ENCODE data around the gene SUSD3. TPM values are rescaled to one million over a fixed set of nuclear protein-coding genes. Genes with fewer than 3 reads are reported as not detected.
A peak's percentile ranks its signal among the peaks of the same experiment; 100 is the strongest.
"Not testable (repeated sequence)": the region's sequence is repeated elsewhere in the genome, so short reads cannot be mapped to it uniquely, and the experiment has no call there.

Gene SUSD3
- total RNA-seq, 2 donors from 2014 or later: 53.1 to 56.8 TPM

GRCh38 chr9:93096811-93097382, 38.4 kb downstream of the SUSD3 start:
- peak overlapping the region; percentile 38 for H3K27ac Mint-ChIP-seq
- peaks cover 65% of the 10 kb centered on the region for H3K4me1 Mint-ChIP-seq (ENCODE audit: low read depth)

DNA sequence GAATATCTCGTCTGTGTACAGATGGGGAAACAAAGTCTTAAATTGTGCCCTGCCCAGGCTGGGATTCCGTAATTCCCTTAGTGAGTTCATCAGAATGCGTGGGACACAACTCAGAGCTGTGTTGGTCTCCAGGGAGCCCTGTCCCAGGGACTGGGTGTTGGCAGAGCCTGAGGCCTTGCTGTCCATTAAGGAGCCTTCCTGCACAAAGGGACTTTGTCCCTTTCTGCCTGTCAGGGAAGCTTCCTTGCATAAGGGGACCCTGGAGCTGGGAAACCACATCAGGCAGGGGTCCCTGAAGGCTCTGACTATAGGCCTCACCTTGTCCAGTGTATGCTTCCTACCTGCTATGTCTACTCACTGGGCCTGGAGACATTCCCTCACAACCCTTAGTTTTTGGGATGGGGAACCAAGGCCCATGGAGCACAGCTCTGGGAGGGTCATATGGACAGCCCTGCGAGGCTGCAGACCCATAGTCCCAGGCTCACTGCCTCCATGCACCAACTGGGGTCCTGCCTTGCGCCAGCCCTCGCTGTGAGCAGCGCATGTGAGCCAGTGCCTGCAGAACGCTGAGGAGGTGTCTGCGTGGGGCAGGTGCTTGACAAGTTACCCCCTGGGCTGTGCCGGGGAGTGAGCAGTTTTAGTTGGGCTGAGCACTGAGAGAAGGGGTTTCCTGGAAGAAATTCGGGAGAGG, 39.2 kb downstream of the SUSD3 start:
- ATAC-seq (replicated peaks in 1 of 2) (no peak), DNase-seq (no peak)
- peaks cover 63% of the 10 kb centered on the region for H3K4me1 Mint-ChIP-seq (ENCODE audit: low read depth)

More at GRCh38 chr9:93096811-93097382, 38.4 kb downstream of the SUSD3 start:
- H3K9me3 Mint-ChIP-seq: no peaks in the 10 kb centered on the region
- ATAC-seq (replicated peaks in 1 of 2): no peak
- no peaks in the 10 kb centered on the region for H3K27me3 Mint-ChIP-seq (ENCODE audit: low read depth)
- peak overlapping the region; percentile 92 to 97 for H3K4me3 Mint-ChIP-seq
- DNase-seq: no peak
- H3K36me3 Mint-ChIP-seq (ENCODE audit: insufficient read depth in 2 of 2): peaks cover 5 to 8% of the 10 kb centered on the region in 2 donors

GRCh38 chr9:93098236-93098946, 39.9 kb downstream of the SUSD3 start:
- DNase-seq (peak; percentile 82 to 84), ATAC-seq (replicated peaks in 1 of 2) (peak; percentile 20 to 42)
- Mint-ChIP-seq H3K4me3 (peak overlapping the region; percentile 92 to 97), H3K27ac (peak overlapping the region; percentile 64), H3K9me3 (peaks cover 2 to 3% of the 10 kb centered on the region in 2 donors), H3K36me3 (ENCODE audit: insufficient read depth in 2 of 2) (peaks cover 5 to 14% of the 10 kb centered on the region in 2 donors), H3K4me1 (ENCODE audit: low read depth) (peaks cover 63% of the 10 kb centered on the region), H3K27me3 (ENCODE audit: low read depth) (no peaks in the 10 kb centered on the region)

More for the DNA sequence above, 39.2 kb downstream of the SUSD3 start:
- H3K36me3 Mint-ChIP-seq (ENCODE audit: insufficient read depth in 2 of 2): peaks cover 3 to 12% of the 10 kb centered on the region in 2 donors
- peak overlapping the region; percentile 64 for H3K27ac Mint-ChIP-seq
- peaks cover 1 to 2% of the 10 kb centered on the region in 2 donors for H3K9me3 Mint-ChIP-seq
- peak overlapping the region; percentile 92 to 97 for H3K4me3 Mint-ChIP-seq
- no peaks in the 10 kb centered on the region for H3K27me3 Mint-ChIP-seq (ENCODE audit: low read depth)

GRCh38 chr9:93099551-93100275, 41.2 kb downstream of the SUSD3 start:
- H3K36me3 Mint-ChIP-seq (ENCODE audit: insufficient read depth in 2 of 2): peaks cover 12 to 26% of the 10 kb centered on the region in 2 donors
- DNase-seq (no peak), ATAC-seq (replicated peaks in 1 of 2) (no peak)
- peak overlapping the region; percentile 21 to 97 for H3K4me3 Mint-ChIP-seq
- H3K27ac Mint-ChIP-seq: no peak overlapping the region
- H3K27me3 Mint-ChIP-seq (ENCODE audit: low read depth): no peaks in the 10 kb centered on the region
- peaks cover 9 to 10% of the 10 kb centered on the region in 2 donors for H3K9me3 Mint-ChIP-seq
- H3K4me1 Mint-ChIP-seq (ENCODE audit: low read depth): peaks cover 60% of the 10 kb centered on the region

GRCh38 chr9:93100276-93100636, 41.8 kb downstream of the SUSD3 start:
- Mint-ChIP-seq H3K9me3 (peaks cover 11% of the 10 kb centered on the region in 2 donors), H3K27me3 (ENCODE audit: low read depth) (no peaks in the 10 kb centered on the region), H3K4me3 (peak overlapping the region in 1 of 2 donors; percentile 9), H3K27ac (no peak overlapping the region), H3K4me1 (ENCODE audit: low read depth) (peaks cover 61% of the 10 kb centered on the region), H3K36me3 (ENCODE audit: insufficient read depth in 2 of 2) (peaks cover 16 to 29% of the 10 kb centered on the region in 2 donors)
- no peak for ATAC-seq (replicated peaks in 1 of 2)
- no peak for DNase-seq

DNA sequence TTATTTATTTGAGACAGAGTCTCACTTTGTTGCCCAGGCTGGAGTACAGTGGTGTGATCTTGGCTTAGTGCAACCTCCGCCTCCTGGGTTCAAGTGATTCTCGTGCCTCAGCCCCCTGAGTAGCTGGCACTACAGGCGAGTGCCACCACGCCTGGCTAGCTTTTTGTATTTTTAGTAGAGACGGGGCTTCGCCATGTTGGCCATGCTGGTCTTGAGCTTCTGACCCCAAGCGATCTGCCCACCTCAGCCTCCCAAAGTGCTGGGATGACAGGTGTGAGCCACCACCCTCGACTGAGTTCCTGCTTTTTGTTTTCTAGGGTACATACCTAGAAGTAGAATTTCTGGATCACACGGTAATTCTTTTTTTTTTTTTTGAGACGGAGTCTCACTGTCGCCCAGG, 42.6 kb downstream of the SUSD3 start:
- not testable (repeated sequence) for DNase-seq

DNA sequence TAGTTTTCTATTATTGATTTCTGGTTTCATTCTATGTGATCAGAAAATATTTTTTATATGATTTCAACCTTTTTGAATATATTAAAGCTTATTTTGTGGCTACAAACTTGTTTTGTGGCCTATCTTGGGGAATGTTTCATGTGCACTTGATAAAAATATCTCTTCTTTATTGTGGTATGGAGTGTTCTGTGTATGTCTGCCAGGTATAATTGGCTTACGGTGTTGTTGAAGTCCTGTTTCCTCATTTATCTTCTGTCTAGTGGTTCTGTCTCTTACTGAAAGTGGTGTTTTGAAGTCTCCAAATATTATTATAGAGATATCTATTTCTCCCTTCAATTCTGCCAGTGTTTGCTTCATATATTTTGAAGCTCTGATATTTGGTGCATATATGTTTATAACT, 47.1 kb downstream of the SUSD3 start:
- H3K4me1 Mint-ChIP-seq (ENCODE audit: low read depth): peaks cover 78% of the 10 kb centered on the region
- peak overlapping the region in 1 of 2 donors; percentile 19 for H3K4me3 Mint-ChIP-seq
- peak overlapping the region; percentile 15 for H3K27ac Mint-ChIP-seq
- H3K27me3 Mint-ChIP-seq (ENCODE audit: low read depth): no peaks in the 10 kb centered on the region
- ATAC-seq (replicated peaks in 1 of 2) (no peak), DNase-seq (no peak)
- peaks cover 20 to 33% of the 10 kb centered on the region in 2 donors for H3K36me3 Mint-ChIP-seq (ENCODE audit: insufficient read depth in 2 of 2)
- peaks cover 11% of the 10 kb centered on the region in 2 donors for H3K9me3 Mint-ChIP-seq

More for the DNA sequence above, 42.6 kb downstream of the SUSD3 start:
- not testable (repeated sequence) for H3K27me3 Mint-ChIP-seq (ENCODE audit: low read depth); H3K4me3 Mint-ChIP-seq; ATAC-seq (replicated peaks in 1 of 2); H3K27ac Mint-ChIP-seq
- Mint-ChIP-seq H3K9me3 (peaks cover 11% of the 10 kb centered on the region in 2 donors), H3K4me1 (ENCODE audit: low read depth) (peaks cover 69% of the 10 kb centered on the region), H3K36me3 (ENCODE audit: insufficient read depth in 2 of 2) (peaks cover 18 to 31% of the 10 kb centered on the region in 2 donors)

- ATAC-seq (replicated peaks in 1 of 2) (no peak), DNase-seq (no peak)
- Mint-ChIP-seq H3K27me3 (ENCODE audit: low read depth) (no peaks in the 10 kb centered on the region), H3K4me1 (ENCODE audit: low read depth) (peaks cover 85% of the 10 kb centered on the region), H3K36me3 (ENCODE audit: insufficient read depth in 2 of 2) (peaks cover 22 to 32% of the 10 kb centered on the region in 2 donors), H3K4me3 (peak overlapping the region in 1 of 2 donors; percentile 80), H3K9me3 (peaks cover 9% of the 10 kb centered on the region in 2 donors), H3K27ac (no peak overlapping the region)
These were observed 48.8 kb downstream of the SUSD3 start for GRCh38 chr9:93107151-93107824.

DNA sequence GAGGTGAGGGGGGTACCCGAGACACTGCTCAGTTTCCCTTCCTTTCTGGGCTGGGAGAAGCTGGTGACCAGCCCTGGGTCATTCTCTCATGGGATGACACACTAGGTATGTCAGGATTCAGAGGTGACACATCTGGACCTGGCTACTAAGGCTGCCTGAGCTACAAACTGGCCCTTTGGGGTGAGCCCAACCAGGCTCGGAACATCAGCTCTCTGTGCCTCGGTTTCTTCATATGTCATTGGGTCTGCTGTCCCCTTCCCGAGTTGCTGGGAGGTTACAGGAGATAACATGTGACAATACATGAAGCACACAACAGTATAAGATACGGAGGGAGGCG, 49.3 kb downstream of the SUSD3 start:
- Mint-ChIP-seq H3K4me1 (ENCODE audit: low read depth) (peaks cover 82% of the 10 kb centered on the region), H3K9me3 (peaks cover 9% of the 10 kb centered on the region in 2 donors), H3K36me3 (ENCODE audit: insufficient read depth in 2 of 2) (peaks cover 22 to 30% of the 10 kb centered on the region in 2 donors), H3K4me3 (peak overlapping the region; percentile 61 to 80), H3K27ac (peak overlapping the region; percentile 84), H3K27me3 (ENCODE audit: low read depth) (no peaks in the 10 kb centered on the region)
- no peak for DNase-seq
- ATAC-seq (replicated peaks in 1 of 2): peak; percentile 12 to 23

DNA sequence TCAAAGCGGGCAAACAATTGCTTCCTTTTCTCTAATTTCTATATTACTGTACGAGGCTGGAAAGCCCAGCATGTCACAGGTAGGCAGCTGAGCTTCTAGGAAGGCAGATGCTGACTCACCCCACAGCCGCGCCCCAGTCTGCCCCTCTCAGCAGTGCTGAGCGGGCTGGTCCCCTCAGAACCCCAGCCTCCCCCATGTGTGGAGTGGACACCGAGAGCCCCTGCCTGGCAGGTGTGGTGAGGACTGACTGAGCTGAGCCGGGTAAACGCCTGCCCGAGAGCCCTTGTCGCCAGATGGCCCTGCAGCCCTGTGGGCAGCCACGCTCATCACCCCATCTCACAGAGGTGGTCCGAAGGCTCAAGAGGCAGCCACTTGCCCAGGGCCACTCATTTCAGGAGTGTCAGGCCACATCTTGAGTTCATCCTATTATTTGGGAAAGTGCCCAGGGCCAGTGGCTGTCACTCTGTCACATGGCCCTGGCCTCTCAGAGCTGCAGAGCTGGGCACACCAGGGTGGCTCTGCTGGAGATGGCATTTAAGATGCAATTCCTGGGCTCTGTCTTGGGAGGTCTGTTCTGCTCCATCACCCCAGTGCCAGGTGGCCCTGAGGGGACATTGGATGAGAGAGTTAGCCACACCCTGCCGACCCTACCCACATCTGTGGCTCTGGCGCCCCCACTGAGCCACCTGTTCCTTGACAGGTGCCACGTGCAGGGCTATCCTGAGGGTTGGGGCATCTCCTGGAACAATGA, 50.0 kb downstream of the SUSD3 start:
- H3K4me3 Mint-ChIP-seq: peak overlapping the region; percentile 61 to 80

DNA sequence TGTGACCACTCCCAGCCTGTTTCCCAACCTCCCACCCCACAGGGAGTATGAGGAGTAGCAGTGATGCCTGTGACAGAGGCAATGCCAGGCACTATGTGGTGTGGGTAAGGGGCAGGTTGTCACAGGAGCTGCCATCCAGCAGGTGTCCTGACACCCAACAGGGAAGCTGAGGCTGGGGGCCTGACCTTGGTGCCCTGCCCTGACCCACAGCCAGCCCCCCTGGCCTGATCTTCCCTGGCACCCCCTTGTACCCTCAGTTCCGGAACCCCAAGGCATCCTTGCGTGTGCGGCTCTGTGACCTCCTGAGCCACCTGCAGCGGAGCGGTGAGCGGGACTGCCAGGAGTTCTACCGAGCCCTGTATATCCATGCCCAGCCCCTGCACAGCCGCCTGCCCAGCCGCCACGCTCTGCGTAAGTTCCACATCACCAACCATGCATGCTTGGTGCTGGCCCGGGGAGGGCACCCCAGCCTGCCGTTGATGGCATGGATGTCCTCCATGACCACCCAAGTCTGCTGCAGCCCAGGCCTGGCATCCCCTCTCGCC, 51.9 kb downstream of the SUSD3 start:
- Mint-ChIP-seq H3K9me3 (no peaks in the 10 kb centered on the region), H3K27me3 (ENCODE audit: low read depth) (no peaks in the 10 kb centered on the region), H3K27ac (no peak overlapping the region), H3K4me3 (no peak overlapping the region), H3K4me1 (ENCODE audit: low read depth) (peaks cover 67% of the 10 kb centered on the region), H3K36me3 (ENCODE audit: insufficient read depth in 2 of 2) (peaks cover 9 to 14% of the 10 kb centered on the region in 2 donors)
- DNase-seq: no peak
- ATAC-seq (replicated peaks in 1 of 2): no peak

More for the DNA sequence above, 50.0 kb downstream of the SUSD3 start:
- DNase-seq (peak; percentile 71 to 77), ATAC-seq (replicated peaks in 1 of 2) (peak; percentile 83 to 86)
- H3K9me3 Mint-ChIP-seq: peaks cover 8% of the 10 kb centered on the region in 2 donors
- H3K36me3 Mint-ChIP-seq (ENCODE audit: insufficient read depth in 2 of 2): peaks cover 19 to 28% of the 10 kb centered on the region in 2 donors
- H3K4me1 Mint-ChIP-seq (ENCODE audit: low read depth): peaks cover 76% of the 10 kb centered on the region
- H3K27me3 Mint-ChIP-seq (ENCODE audit: low read depth): no peaks in the 10 kb centered on the region
- peak overlapping the region; percentile 84 for H3K27ac Mint-ChIP-seq
